HUDEP-2 (cell line): ENCODE measurements around the gene ITGA2.

Experiments used
- DNase-seq, 76 experiments: peaks; one replicate each; lab custom pipeline; 2025; ENCODE audit not compliant: unreplicated experiment in 76 of 76; lab: John Stamatoyannopoulos, UW

ITGA2 gene

GRCh38 chr5:53133020-53133419 is 143.9 kb downstream of the ITGA2 start:
- no peak for DNase-seq
